GM12878 (cell line): ENCODE data around the gene DIRAS2. TPM values are rescaled to one million over a fixed set of nuclear protein-coding genes. Genes with fewer than 3 reads are reported as not detected.

Source experiments
- ATAC-seq: fragments of 200-7000 bp; cut with Tn5 transposase; 3 replicates; pipeline ENCODE4 v1.9.1; 2020; ENCODE audit warnings: mild to moderate bottlenecking, moderate library complexity
- BruUV-seq: library from RNA; stranded (reverse); fragments of 400-500 nt; replicated peaks from 2 replicates; lab custom pipeline; 2021; lab: Mats Ljungman, UMichigan
- CTCF ChIA-PET: fragments of 300-600 bp; sonication (Branson Sonifier 250); formaldehyde crosslinking; extraction: SDS; loops from one replicate; lab custom pipeline; 2021; ENCODE audit warnings: inconsistent platforms; lab: Yijun Ruan, JAX
- POLR2A ChIA-PET: fragments of 350-600 bp; formaldehyde crosslinking; extraction: SDS; loops from one replicate; lab custom pipeline; 2021; ENCODE audit warnings: inconsistent platforms; lab: Charles Lee
- RAD21 ChIA-PET: fragments of 300-600 bp; sonication (Branson Sonifier 250); formaldehyde crosslinking; loops from one replicate; lab custom pipeline; 2023; ENCODE audit warnings: antibody characterized with exemption; ENCODE audit not compliant: unreplicated experiment; lab: Charles Lee
- SMC1A ChIA-PET: fragments of 300-600 bp; sonication (Branson Sonifier 250); formaldehyde crosslinking; loops from one replicate; lab custom pipeline; 2023; ENCODE audit not compliant: unreplicated experiment, uncharacterized antibody; lab: Charles Lee
- DNase-seq: peaks from one replicate; pipeline ENCODE4 v3.0.0-alpha.2; 2011; ENCODE audit warnings: low read depth, low spot score
- FAIRE-seq: peaks from 3 replicates; lab custom pipeline; 2011; peaks lifted over from hg19 to GRCh38; lab: Jason Lieb, UNC
- H2AFZ ChIP-seq: 2 replicates; pipeline ENCODE4 v1.6.0; 2011; ENCODE audit warnings: low read depth, low read length, control low read depth; ENCODE audit not compliant: control insufficient read depth
- H3K27ac ChIP-seq: 2 replicates; pipeline ENCODE4 v1.5.1; 2011; ENCODE audit warnings: control low read depth; ENCODE audit not compliant: control insufficient read depth, insufficient read depth
- H3K27me3 ChIP-seq, 2 experiments: replicated peaks in 1 of 2; 2 replicates each; pipeline versions ENCODE4 v1.6.0 to v1.6.1; 2011; ENCODE audit warnings: low read length in 1 of 2; ENCODE audit not compliant: control insufficient read depth in 2 of 2, insufficient read depth in 2 of 2
- H3K36me3 ChIP-seq, 2 experiments: 2 replicates each; pipeline ENCODE4 v1.5.1; 2011; ENCODE audit warnings: low read length in 1 of 2; ENCODE audit not compliant: control insufficient read depth in 2 of 2, insufficient read depth in 2 of 2
- H3K4me1 ChIP-seq: 2 replicates; pipeline ENCODE4 v1.6.1; 2011; ENCODE audit warnings: mild to moderate bottlenecking, low read length, moderate library complexity, mixed read lengths; ENCODE audit not compliant: control insufficient read depth, insufficient read depth
- H3K4me2 ChIP-seq: 2 replicates; pipeline ENCODE4 v1.6.0; 2011; ENCODE audit warnings: control low read depth; ENCODE audit not compliant: control insufficient read depth, insufficient read depth
- H3K4me3 ChIP-seq: fragments of 200-600 bp; sonication (generic); 2 replicates; pipeline ENCODE4 v1.5.1; 2016
- H3K79me2 ChIP-seq: 2 replicates; pipeline ENCODE4 v1.6.0; 2011; ENCODE audit warnings: low read length; ENCODE audit not compliant: control insufficient read depth, insufficient read depth
- H3K9ac ChIP-seq: 2 replicates; pipeline ENCODE4 v1.8.0; 2011; ENCODE audit warnings: low read length, control low read depth, mixed read lengths; ENCODE audit not compliant: control insufficient read depth, insufficient read depth
- H3K9me3 ChIP-seq: replicated peaks from 3 replicates; pipeline ENCODE4 v1.5.1; 2011; ENCODE audit warnings: mild to moderate bottlenecking, low read length; ENCODE audit not compliant: control insufficient read depth, insufficient read depth
- H4K20me1 ChIP-seq: 2 replicates; pipeline ENCODE4 v1.6.0; 2011; ENCODE audit not compliant: control insufficient read depth, insufficient read depth
- DPF2 ChIP-seq: fragments of 450-650 bp; IDR thresholded peaks from 2 replicates; pipeline ENCODE4 v1.6.1; 2017; ENCODE audit warnings: mild to moderate bottlenecking
- HCFC1 ChIP-seq: fragments of 150-350 bp; IDR thresholded peaks from 2 replicates; pipeline ENCODE4 v1.6.1; 2014; ENCODE audit warnings: low read length
- KLF5 ChIP-seq: fragments of 450-650 bp; IDR thresholded peaks from 2 replicates; pipeline ENCODE4 v1.6.1; 2014; ENCODE audit warnings: mild to moderate bottlenecking; ENCODE audit not compliant: partially characterized antibody
- MEF2A ChIP-seq: IDR thresholded peaks from 2 replicates; pipeline ENCODE4 v1.6.1; 2011; ENCODE audit warnings: low read depth, mild to moderate bottlenecking, low read length, moderate library complexity; ENCODE audit not compliant: insufficient read depth
- RAD21 ChIP-seq: IDR thresholded peaks from 2 replicates; pipeline ENCODE4 v1.6.1; 2011; ENCODE audit warnings: mild to moderate bottlenecking, low read depth, low read length, moderate library complexity; ENCODE audit not compliant: insufficient read depth
- SUZ12 ChIP-seq: fragments of 200-600 bp; sonication (generic); IDR thresholded peaks from one replicate; pipeline ENCODE4 v1.6.1; 2018; ENCODE audit warnings: antibody characterized with exemption, mild to moderate bottlenecking; ENCODE audit not compliant: unreplicated experiment
- TCF12 ChIP-seq: IDR thresholded peaks from 2 replicates; pipeline ENCODE4 v1.6.1; 2011; ENCODE audit warnings: low read depth, mild to moderate bottlenecking, low read length
- WGBS: methylation state at CpG from one replicate; pipeline ENCODE4 v1.1.6; 2016; ENCODE audit warnings: low lambda C conversion rate; ENCODE audit not compliant: insufficient replicate concordance, insufficient coverage; ENCODE audit errors: missing lambda C conversion rate; 5-methylcytosine and 5-hydroxymethylcytosine counted together
- in situ Hi-C: fragments of 300-500 bp; cut with MboI; formaldehyde crosslinking; loops from 9 replicates; pipeline ENCODE4 v1.14.3; 2018; ENCODE audit warnings: mixed read lengths
- intact Hi-C: fragments of 100-400 bp; cut with micrococcal nuclease; formaldehyde crosslinking; loops from one replicate; pipeline ENCODE4 v1.14.2; 2022; ENCODE audit not compliant: unreplicated experiment
- polyA plus RNA-seq, 11 experiments: library from polyadenylated mRNA; depleted of rRNA in 4 of 11; unstranded in 6 of 11; stranded (reverse) in 5 of 11; fragments of >200 nt; fragmentation: Nextera tagmentation in 4 of 11; fragmentation: Illumina TruSeq in 1 of 11; extraction: Ambion mirVana in 4 of 11; extraction: Trizol in 1 of 11; gene quantifications; 1 replicate in 1 of 11; 2 replicates in 10 of 11; pipeline versions ENCODE4 v1.2.1 to v1.2.3, GENCODE V29; 2011 to 2016; ENCODE audit warnings: inconsistent platforms in 2 of 11, missing spikeins in 2 of 11, low read depth in 1 of 11
- total RNA-seq, 4 experiments: library from RNA; depleted of rRNA in 3 of 4; stranded (reverse); fragments of >200 nt in 3 of 4; fragmentation: Illumina TruSeq in 1 of 4; extraction: Trizol in 1 of 4; gene quantifications; 2 replicates each; pipeline versions ENCODE4 v1.2.1 to v1.2.3, GENCODE V29; 2013 to 2021
- TF ChIP-seq, protein P1 (sequence below), 3 experiments: IDR thresholded peaks in 2 of 3; conservative IDR thresholded peaks in 1 of 3; 2 replicates each; pipeline ENCODE4 v1.5.1; 2011; ENCODE audit warnings: low read depth in 3 of 3, low read length in 3 of 3, mild to moderate bottlenecking in 3 of 3, control low read depth in 2 of 3, moderate library complexity in 2 of 3, inconsistent platforms in 1 of 3, mixed read lengths in 1 of 3; ENCODE audit not compliant: control insufficient read depth in 2 of 3, insufficient read depth in 1 of 3; ENCODE audit errors: extremely low read depth in 1 of 3
- TF ChIP-seq, protein P2 (sequence below): fragments of 450-650 bp; IDR thresholded peaks from 2 replicates; pipeline ENCODE4 v1.6.1; 2016; ENCODE audit warnings: mild to moderate bottlenecking

Gene DIRAS2
- total and polyA plus RNA-seq, 10 of the 15 experiments (the other 5 are each of a cell fraction or from before 2014, with no cell fraction given), result not detected

- ATAC-seq (no peak), FAIRE-seq (no peak), DNase-seq (no peak)
- H3K4me1 ChIP-seq, result no peaks in the 10 kb centered on the region
- no peaks in the 10 kb centered on the region for H3K79me2 ChIP-seq
- H3K27me3 ChIP-seq, result no peaks in the 10 kb centered on the region
- no TSS peak for BruUV-seq
- intact Hi-C loops (no loop called here), in situ Hi-C loops (no loop called here)
- H2AFZ ChIP-seq, result no peak overlapping the region
- ChIA-PET POLR2A (no interaction called here), CTCF (interaction anchor here (0.6 kb wide), 1 partner anchor 632 kb away, joined by 3 read pairs; no protein-coding TSS in a partner anchor), RAD21 (interaction anchor here (0.6 kb wide), 1 partner anchor 21 kb away, joined by 3 read pairs; no protein-coding TSS in a partner anchor), SMC1A (no interaction called here)
- WGBS, result 0% methylated on average over 2 of the region's 2 CpGs
- H3K9me3 ChIP-seq, result no peaks in the 10 kb centered on the region
- no peak overlapping the region for H3K4me3 ChIP-seq
- H3K4me2 ChIP-seq, result no peak overlapping the region
- TF ChIP-seq, protein P1, sequence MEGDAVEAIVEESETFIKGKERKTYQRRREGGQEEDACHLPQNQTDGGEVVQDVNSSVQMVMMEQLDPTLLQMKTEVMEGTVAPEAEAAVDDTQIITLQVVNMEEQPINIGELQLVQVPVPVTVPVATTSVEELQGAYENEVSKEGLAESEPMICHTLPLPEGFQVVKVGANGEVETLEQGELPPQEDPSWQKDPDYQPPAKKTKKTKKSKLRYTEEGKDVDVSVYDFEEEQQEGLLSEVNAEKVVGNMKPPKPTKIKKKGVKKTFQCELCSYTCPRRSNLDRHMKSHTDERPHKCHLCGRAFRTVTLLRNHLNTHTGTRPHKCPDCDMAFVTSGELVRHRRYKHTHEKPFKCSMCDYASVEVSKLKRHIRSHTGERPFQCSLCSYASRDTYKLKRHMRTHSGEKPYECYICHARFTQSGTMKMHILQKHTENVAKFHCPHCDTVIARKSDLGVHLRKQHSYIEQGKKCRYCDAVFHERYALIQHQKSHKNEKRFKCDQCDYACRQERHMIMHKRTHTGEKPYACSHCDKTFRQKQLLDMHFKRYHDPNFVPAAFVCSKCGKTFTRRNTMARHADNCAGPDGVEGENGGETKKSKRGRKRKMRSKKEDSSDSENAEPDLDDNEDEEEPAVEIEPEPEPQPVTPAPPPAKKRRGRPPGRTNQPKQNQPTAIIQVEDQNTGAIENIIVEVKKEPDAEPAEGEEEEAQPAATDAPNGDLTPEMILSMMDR (IDR thresholded peaks at IDR 0.05 in 2 of 3, conservative IDR thresholded peaks at IDR 0.05 in 1 of 3; ENCODE audit: control insufficient read depth in 2 of 3, extremely low read depth in 1 of 3, insufficient read depth in 1 of 3, low read depth in 3 of 3, low read length in 3 of 3), result no peak
- TF ChIP-seq MEF2A (no peak), KLF5 (no peak), SUZ12 (no peak), DPF2 (no peak), TCF12 (no peak), HCFC1 (no peak), RAD21 (no peak)
- TF ChIP-seq, protein P2, sequence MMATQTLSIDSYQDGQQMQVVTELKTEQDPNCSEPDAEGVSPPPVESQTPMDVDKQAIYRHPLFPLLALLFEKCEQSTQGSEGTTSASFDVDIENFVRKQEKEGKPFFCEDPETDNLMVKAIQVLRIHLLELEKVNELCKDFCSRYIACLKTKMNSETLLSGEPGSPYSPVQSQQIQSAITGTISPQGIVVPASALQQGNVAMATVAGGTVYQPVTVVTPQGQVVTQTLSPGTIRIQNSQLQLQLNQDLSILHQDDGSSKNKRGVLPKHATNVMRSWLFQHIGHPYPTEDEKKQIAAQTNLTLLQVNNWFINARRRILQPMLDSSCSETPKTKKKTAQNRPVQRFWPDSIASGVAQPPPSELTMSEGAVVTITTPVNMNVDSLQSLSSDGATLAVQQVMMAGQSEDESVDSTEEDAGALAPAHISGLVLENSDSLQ, result no peak
- no peak overlapping the region for H3K27ac ChIP-seq
- no peak overlapping the region for H3K9ac ChIP-seq
- H3K36me3 ChIP-seq, result no peaks in the 10 kb centered on the region
- H4K20me1 ChIP-seq, result no peaks in the 10 kb centered on the region
Observed at GRCh38 chr9:90593646-90594045, 49.0 kb downstream of the DIRAS2 start.
